Retinal pigment epithelial cell (primary cell): ENCODE measurements around the gene TTLL1.

Experiments used
- DNase-seq: peaks from one replicate; pipeline ENCODE4 v3.0.0-alpha.2; 2010; ENCODE audit warnings: low read depth
- H3K4me3 ChIP-seq: 2 replicates; pipeline ENCODE4 v1.5.1; 2011; ENCODE audit warnings: mild to moderate bottlenecking, low read length, control low read depth, moderate library complexity
- CTCF ChIP-seq: conservative IDR thresholded peaks from 2 replicates; pipeline ENCODE4 v1.5.1; 2011; ENCODE audit warnings: low read depth, low read length, control low read depth, inconsistent platforms

TTLL1 gene

GRCh38 chr22:43044290-43044712, 44.9 kb downstream of the TTLL1 start:
- no peak for DNase-seq
- no peak for TF ChIP-seq CTCF
- H3K4me3 ChIP-seq = no peak overlapping the region

GRCh38 chr22:43042101-43042780, 47.0 kb downstream of the TTLL1 start:
- no peak overlapping the region for H3K4me3 ChIP-seq
- DNase-seq = no peak
- TF ChIP-seq CTCF = no peak

- no peak for DNase-seq
- no peak for TF ChIP-seq CTCF
- H3K4me3 ChIP-seq = no peak overlapping the region
Measured at GRCh38 chr22:43039800-43040199, 49.4 kb downstream of the TTLL1 start.

GRCh38 chr22:43038325-43038724, 50.9 kb downstream of the TTLL1 start:
- no peak for DNase-seq
- no peak overlapping the region for H3K4me3 ChIP-seq
- no peak for TF ChIP-seq CTCF

GRCh38 chr22:43036282-43036829, 52.8 kb downstream of the TTLL1 start:
- TF ChIP-seq CTCF = no peak
- H3K4me3 ChIP-seq = no peak overlapping the region
- no peak for DNase-seq

- DNase-seq = no peak
- H3K4me3 ChIP-seq = no peak overlapping the region
- no peak for TF ChIP-seq CTCF
Measured at GRCh38 chr22:43035250-43035649, 53.9 kb downstream of the TTLL1 start.

GRCh38 chr22:43031617-43032016, 57.6 kb downstream of the TTLL1 start:
- DNase-seq = no peak
- H3K4me3 ChIP-seq = no peak overlapping the region
- TF ChIP-seq CTCF = no peak
